ENCODE data around the gene AADACL4. TPM values are rescaled to one million over a fixed set of nuclear protein-coding genes. Genes with fewer than 3 reads are reported as not detected.

The AADACL4 gene
- total and polyA plus RNA-seq, 9 of the 15 experiments (the other 6 are each of a cell fraction or from before 2014, with no cell fraction given) = not detected

GRCh38 chr1:12617511-12617900 lies 26.4 kb upstream of the AADACL4 start:
- H3K9ac ChIP-seq (ENCODE audit: insufficient read depth in 1 of 2, low read depth in 2 of 2, low read length in 2 of 2) = peak overlapping the region; percentile 94 to 97
- peak in 1 of 4 experiments; percentile 58 for DNase-seq (ENCODE audit: extremely low read depth in 1 of 4, low spot score in 3 of 4)
- peaks cover 28% of the 10 kb centered on the region for H3K36me3 ChIP-seq (ENCODE audit: control insufficient read depth, insufficient read depth, low read length)
- peak overlapping the region; percentile 94 for H3K27ac ChIP-seq (ENCODE audit: extremely low read depth, low read depth, low read length)
- 0 out of 2 replicates have a peak, but pooled peaks cover 2% of the 10 kb centered on the region for H3K9me3 ChIP-seq (replicated peaks; ENCODE audit: control insufficient read depth, insufficient read depth, low read depth, low read length)
- no peak for ATAC-seq
- in situ Hi-C loops (cut with MboI) = loop anchor here (5.0 to 25.0 kb wide), 2 partner anchors 210 to 305 kb away; no protein-coding TSS in a partner anchor
- H3K4me3 ChIP-seq = peak overlapping the region; percentile 71
- intact Hi-C loops (cut with micrococcal nuclease) = loop anchor here (5.0 kb wide), 2 partner anchors 90 to 140 kb away; no protein-coding TSS in a partner anchor
- CTCF ChIA-PET (ENCODE audit: low intra/inter-chr PET ratio) = interaction anchor here (0.6 kb wide), 1 partner anchor 387 kb away, joined by 3 read pairs; no protein-coding TSS in a partner anchor
- H3K4me1 ChIP-seq (replicated peaks in 1 of 2; ENCODE audit: control insufficient read depth in 2 of 2, insufficient read depth in 2 of 2, low read length in 2 of 2) = peaks cover 28 to 38% of the 10 kb centered on the region in 2 experiments
- H3K4me2 ChIP-seq (ENCODE audit: insufficient read depth, low read length) = peak overlapping the region; percentile 97; the same call in 1 of the 2 replicates
- H3K9me1 ChIP-seq (ENCODE audit: control insufficient read depth, insufficient read depth, low read length) = no peaks in the 10 kb centered on the region
- 0 out of 2 replicates have a peak, but pooled peaks cover 5% of the 10 kb centered on the region for H4K20me1 ChIP-seq (replicated peaks; ENCODE audit: control insufficient read depth, insufficient read depth, low read length)
- no peak for FAIRE-seq
- H3K79me2 ChIP-seq (ENCODE audit: control insufficient read depth, insufficient read depth, low read length) = peaks cover 79% of the 10 kb centered on the region
- POLR2A ChIA-PET = interaction anchor here (0.6 to 4.1 kb wide), 9 partner anchors 8 to 709 kb away, joined by 3 to 24 read pairs (median 5); no protein-coding TSS in a partner anchor
- 45% methylated on average over 11 of the region's 13 CpGs for WGBS (ENCODE audit: insufficient coverage, low coverage, missing lambda C conversion rate)
- peak overlapping the region; percentile 80 for H2AFZ ChIP-seq (ENCODE audit: low read depth, low read length)
- no TSS peak for BruUV-seq (replicated peaks)
- no peaks in the 10 kb centered on the region for H3K27me3 ChIP-seq (ENCODE audit: control insufficient read depth in 2 of 2, insufficient read depth in 2 of 2, low read length in 2 of 2)
- TF ChIP-seq ZNF318 (IDR thresholded peaks at IDR 0.05; ENCODE audit: borderline replicate concordance in 1 of 2, low read depth in 1 of 2) (0 out of 4 replicates have a peak, but pooled peaks of 1 of the 2 experiments have one; percentile 49), EGR1 (conservative IDR thresholded peaks at IDR 0.05) (0 out of 2 replicates have a peak, but pooled peaks have one; percentile 5), CCNT2 (IDR thresholded peaks at IDR 0.05; ENCODE audit: borderline replicate concordance, extremely low read depth, insufficient read length, low read depth, low read length) (no peak), POLR2H (tag; IDR thresholded peaks at IDR 0.05; ENCODE audit: low read depth) (0 out of 2 replicates have a peak, but pooled peaks have one; percentile 5), KAT7 (CRISPR knock-in tag; IDR thresholded peaks at IDR 0.05; ENCODE audit: borderline replicate concordance) (0 out of 2 replicates have a peak, but pooled peaks have one; percentile 7), ZNF512 (tag; IDR thresholded peaks at IDR 0.05) (peak; percentile 87), TSC22D4 (tag; IDR thresholded peaks at IDR 0.05) (no peak), ARID1B (IDR thresholded peaks at IDR 0.05) (no peak), GABPA (tag; conservative IDR thresholded peaks at IDR 0.05; ENCODE audit: low read depth) (peak; percentile 25; the same call in 1 of the 2 replicates), CHD4 (IDR thresholded peaks at IDR 0.05; ENCODE audit: insufficient read depth, insufficient replicate concordance, low read depth, low read length, poor library complexity, severe bottlenecking) (no peak)

All from K562 (cell line).